Ammon's horn (tissue), 1 donor: ENCODE results near the gene GSDME.
A peak's percentile ranks its signal among the peaks of the same experiment; 100 is the strongest.

ENCODE experiments used
- DNase-seq: peaks from one replicate; pipeline ENCODE4 v3.0.0-alpha.2; 2016; ENCODE audit warnings: low spot score

GSDME gene

DNA sequence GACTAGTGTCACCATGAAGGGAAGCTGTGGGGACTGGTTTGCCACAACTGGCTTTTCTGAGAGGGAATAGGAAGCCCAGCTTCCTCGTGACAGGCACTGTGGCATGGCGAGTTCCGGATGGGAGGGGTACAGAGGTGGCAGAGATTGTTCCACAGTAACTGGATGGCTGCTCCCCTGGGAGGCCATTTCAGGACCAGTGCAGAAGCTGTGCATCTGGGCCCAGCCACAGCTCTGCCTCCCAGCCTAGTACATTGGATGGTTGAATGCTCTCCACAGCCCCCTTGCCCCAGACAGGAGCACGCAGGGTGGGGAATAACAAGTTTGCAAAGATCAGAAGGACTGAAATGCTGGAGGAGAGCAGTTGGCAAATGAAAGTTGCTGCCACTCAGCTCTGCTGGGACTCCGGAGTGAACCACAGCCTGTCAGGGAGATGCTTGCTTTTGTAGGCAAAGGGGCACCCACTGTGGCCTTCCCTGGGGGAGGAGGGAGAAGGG, 51.8 kb downstream of the GSDME start:
- peak; percentile 47 for DNase-seq

GRCh38 chr7:24704311-24704710, 53.0 kb downstream of the GSDME start:
- no peak for DNase-seq

- DNase-seq = no peak
Observed at GRCh38 chr7:24703296-24703695, 54.0 kb downstream of the GSDME start.

GRCh38 chr7:24702755-24703154, 54.5 kb downstream of the GSDME start:
- no peak for DNase-seq

GRCh38 chr7:24701261-24702235, 55.7 kb downstream of the GSDME start:
- DNase-seq = peak; percentile 82

GRCh38 chr7:24700521-24701260, 56.6 kb downstream of the GSDME start:
- DNase-seq = no peak

DNA sequence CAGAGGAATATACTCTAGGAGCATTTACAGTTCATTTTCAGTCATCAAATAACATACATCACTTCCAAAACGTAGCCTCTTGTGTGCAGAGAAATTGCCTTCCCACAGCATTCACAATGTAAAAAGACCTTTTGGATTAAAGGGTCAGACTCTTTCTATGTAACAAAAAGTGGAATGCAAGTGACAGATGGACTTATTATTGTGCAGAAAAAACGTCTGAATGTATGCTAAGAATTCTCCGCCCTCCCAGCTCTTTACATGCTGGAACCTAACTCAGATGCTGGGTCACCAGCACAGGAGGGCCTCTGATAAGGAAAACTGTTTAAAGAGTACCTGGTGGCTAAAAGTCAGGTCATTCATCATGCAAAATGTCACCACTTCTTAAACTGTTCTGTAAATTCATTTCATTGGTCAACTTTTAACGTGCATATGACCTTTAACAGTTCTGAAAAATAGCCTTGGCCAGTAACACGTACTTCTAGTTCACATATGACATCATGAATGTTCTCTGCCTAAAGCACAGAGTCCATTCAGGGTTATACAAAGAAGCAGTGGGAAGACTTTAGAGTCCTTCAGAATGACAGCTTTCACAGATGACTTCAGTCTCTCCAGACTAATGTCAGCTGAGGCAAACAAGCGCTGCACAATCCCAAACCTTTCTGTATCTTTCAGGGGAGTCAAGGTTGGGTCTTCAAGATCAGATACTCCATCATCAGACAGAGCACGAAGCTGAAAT, 58.6 kb downstream of the GSDME start:
- DNase-seq = no peak

GRCh38 chr7:24697416-24697815, 59.8 kb downstream of the GSDME start:
- no peak for DNase-seq

- DNase-seq = no peak
Observed at GRCh38 chr7:24692592-24692991, 64.7 kb downstream of the GSDME start.

GRCh38 chr7:24690251-24690650, 67.0 kb downstream of the GSDME start:
- DNase-seq = no peak

DNA sequence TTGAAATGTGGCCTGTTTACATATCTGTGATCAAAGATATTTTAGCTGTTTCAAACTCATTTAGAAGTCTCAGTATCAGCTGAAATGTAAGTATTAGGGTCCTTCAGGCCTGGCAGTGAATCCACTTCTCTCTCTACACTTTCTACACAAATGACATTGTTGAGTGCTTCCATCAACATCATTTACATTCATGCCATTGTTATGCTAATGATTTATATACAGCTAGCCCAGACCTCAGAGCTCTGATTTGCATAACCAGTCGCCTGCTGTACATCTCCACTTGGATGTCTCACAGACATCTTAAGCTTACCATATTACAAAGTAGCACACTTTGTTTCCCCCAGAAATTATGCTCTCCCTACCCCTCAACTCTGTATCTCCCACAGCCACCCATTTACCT, 71.6 kb downstream of the GSDME start:
- DNase-seq = no peak

DNA sequence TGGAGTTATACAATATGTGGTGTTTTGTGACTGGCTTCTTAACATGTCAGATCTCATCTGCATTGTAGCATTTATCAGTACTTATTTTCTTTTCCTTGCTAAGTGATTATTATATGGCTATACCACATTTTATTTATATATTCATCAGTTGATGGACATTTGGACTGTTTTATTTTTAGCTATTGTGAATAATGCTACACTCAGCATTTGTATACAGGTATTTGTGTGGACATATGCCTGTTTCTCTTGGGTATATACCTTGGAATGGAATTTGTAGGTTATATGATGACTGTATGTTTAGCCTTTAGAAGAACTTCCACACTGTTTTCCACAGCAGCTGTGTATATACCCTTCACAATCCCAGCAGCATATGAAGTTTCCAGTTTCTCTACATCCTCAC, 86.5 kb downstream of the GSDME start:
- DNase-seq = no peak

DNA sequence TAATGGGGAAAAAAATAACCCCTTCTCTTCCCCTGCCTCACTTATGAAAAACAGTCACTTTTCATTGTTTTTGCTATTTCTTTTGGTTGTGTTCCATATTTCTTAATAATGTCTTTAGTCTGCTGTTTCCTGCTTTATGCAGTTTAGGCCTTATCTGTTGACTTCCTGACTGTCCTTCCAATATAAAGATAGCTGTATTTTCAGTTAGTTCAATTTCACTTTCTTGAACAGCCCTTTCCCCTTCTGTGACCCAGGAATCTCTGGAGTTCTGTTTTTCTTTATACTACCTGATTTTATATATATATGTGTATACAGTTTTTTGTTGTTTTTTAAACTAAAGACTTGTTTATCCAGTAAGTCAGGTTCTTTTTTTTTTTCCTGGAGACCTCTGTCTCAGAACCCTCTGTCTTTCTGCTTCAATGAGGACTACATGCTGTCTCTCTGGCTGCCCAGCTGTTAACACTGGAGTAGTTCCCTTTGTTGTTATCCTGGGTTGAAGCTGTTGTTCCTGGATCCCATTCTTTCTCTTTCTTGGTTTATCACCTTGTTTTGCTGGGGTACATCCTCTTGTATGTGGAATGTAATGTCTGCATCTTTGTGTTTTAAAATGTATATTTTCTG, 87.2 kb downstream of the GSDME start:
- no peak for DNase-seq

DNA sequence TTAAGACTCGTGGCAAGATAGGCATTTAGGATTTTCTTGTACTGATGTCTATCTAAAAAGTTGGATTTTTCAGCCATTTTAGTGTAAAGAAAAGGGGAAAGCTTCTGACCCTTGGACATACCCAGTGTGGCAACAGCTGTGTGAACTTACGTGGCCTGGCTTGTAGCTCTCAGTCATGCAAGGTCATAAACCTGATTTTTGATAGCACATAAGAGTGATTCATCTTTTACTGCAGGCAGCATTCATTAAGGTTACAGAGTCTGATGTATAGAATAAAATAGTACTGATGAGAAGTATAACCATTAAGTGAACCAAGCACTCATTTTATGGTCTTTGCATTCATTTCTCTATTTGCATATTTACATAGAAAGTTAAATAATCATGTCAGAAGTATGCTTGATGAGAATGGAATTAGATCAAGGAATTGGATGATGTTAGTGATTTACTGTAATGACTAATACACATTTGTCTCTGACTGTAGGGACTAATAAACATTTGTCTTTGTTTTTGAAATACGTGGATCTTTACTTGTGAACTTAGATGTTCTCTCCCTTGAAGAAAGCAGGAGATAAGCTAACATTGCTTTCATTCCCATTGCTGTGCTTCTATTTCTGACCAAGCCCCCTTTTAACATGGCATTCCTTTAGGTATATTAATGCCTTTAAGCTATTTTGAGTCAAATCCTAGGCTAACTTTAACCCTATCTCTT, 88.2 kb downstream of the GSDME start:
- no peak for DNase-seq

GRCh38 chr7:24665564-24666294, 91.5 kb downstream of the GSDME start:
- DNase-seq = peak; percentile 63

GRCh38 chr7:24660546-24660945, 96.7 kb downstream of the GSDME start:
- DNase-seq = no peak

DNA sequence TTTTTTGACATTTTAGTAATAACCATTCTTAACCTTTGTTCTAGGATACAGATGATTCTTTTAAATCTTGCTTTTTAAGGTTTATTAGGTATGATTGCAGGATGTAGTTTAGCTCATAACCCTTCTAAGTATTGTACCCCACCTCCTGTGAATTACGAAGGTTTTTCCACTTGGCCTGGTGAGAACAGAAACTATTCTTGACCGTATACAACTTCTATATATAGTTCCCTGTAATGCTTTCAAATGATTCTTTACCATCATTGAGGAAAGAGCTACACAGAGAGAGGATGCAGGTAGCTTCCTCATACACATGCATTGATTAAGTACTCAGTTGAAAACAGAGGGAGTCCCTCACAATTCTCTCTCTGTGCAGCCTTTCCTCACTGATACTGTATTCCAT, 97.8 kb downstream of the GSDME start:
- DNase-seq = no peak

DNA sequence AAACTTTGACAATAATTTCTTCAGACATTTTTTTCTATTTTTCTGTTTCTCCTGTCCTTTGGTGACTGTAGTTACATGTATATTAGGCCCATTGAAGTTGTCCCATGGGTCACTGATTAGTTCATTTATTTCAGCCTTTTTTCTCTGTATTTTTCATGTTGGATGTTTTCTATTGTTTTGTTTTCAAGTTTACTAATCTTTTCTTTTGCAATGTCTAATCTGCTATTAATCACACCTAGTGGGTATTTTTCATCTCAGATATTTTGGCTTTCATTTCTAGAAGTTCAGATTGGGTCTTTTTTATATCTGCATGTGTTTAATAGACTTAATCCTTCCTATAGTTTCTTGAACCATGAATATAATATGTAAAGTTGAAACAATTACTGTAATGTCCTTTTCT, 99.3 kb downstream of the GSDME start:
- DNase-seq = no peak

GRCh38 chr7:24656608-24657007, 100.7 kb downstream of the GSDME start:
- DNase-seq = no peak

GRCh38 chr7:24654305-24654704, 103.0 kb downstream of the GSDME start:
- no peak for DNase-seq
